DLD1 (cell line): ENCODE data around the gene ANKRD35.
"Not testable (repeated sequence)": the region's sequence is repeated elsewhere in the genome, so short reads cannot be mapped to it uniquely, and the experiment has no call there.

Experiments
- in situ Hi-C: cut with HindIII; loops from 2 replicates; pipeline ENCODE4 v1.10.0; 2017; ENCODE audit warnings: low sequenced_read_pairs

The ANKRD35 gene, protein sequence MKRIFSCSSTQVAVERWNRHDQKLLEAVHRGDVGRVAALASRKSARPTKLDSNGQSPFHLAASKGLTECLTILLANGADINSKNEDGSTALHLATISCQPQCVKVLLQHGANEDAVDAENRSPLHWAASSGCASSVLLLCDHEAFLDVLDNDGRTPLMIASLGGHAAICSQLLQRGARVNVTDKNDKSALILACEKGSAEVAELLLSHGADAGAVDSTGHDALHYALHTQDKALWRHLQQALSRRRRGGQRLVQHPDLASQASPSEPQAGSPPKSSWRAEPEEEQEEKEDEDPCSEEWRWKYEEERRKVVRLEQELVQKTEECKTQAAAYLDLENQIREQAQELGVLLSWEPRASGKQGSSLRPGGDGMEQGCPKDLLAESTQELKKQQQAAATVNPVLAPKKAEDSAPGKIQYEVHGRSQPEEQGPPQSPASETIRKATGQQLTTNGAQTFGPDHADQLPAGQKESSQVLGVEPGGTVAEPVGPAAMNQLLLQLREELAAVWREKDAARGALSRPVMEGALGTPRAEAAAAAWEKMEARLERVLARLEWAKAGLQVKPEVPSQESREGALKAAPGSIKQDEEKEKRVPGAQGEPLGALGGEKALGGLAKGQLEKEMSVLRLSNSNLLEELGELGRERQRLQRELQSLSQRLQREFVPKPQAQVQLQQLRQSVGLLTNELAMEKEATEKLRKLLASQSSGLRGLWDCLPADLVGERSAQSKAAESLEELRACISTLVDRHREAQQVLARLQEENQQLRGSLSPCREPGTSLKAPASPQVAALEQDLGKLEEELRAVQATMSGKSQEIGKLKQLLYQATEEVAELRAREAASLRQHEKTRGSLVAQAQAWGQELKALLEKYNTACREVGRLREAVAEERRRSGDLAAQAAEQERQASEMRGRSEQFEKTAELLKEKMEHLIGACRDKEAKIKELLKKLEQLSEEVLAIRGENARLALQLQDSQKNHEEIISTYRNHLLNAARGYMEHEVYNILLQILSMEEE

DNA sequence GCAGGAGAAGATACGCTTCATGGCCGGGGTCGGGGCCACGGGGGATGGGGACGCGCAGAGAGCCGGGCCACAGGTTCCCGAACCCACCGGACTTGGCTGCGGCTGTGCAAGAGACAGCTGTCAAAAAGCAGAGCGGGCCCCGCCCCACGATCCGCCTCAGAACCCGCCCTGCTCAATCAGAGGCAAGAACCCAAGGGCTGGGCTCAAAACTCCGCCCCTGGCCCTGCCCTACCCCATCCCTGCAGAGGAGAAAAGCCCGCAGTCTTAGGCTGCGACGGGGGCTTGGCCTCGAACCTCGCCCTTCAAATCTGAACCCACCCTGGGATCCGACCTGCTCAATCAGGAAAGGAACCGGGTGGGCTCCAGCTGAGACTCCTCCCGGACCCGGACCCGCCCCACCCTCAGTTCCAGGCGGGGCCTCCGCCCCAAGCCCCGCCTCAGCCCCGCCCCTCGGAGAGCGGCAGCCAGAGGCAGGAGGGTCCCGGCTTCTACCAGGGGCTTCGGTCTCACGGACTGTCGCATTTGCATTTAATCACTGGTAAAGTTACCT is at the start of gene ANKRD35:
ANKRD35 (minus strand) TSS at position 129 of the 550 bp plus-strand sequence; CDS start at position 21, 108 bp downstream.
- in situ Hi-C loops = no loop called here

DNA sequence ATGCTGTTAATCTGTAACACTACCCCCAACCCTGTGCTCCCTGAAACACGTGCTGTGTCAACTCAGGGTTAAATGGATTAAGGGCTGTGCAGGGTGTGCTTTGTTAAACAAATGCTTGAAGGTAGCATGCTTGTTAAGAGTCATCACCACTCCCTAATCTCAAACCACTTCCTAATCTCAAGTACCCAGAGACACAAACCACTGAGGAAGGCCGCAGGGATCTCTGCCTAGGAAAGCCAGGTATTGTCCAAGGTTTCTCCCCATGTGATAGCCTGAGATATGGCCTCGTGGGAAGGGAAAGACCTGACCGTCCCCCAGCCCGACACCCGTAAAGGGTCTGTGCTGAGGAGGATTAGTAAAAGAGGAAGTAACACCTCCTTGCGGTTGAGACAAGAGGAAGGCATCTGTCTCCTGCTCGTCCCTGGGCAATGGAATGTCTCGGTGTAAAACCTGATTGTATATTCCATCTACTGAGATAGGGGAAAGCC is 46.9 kb upstream of the ANKRD35 start:
- in situ Hi-C loops = not testable (repeated sequence)

DNA sequence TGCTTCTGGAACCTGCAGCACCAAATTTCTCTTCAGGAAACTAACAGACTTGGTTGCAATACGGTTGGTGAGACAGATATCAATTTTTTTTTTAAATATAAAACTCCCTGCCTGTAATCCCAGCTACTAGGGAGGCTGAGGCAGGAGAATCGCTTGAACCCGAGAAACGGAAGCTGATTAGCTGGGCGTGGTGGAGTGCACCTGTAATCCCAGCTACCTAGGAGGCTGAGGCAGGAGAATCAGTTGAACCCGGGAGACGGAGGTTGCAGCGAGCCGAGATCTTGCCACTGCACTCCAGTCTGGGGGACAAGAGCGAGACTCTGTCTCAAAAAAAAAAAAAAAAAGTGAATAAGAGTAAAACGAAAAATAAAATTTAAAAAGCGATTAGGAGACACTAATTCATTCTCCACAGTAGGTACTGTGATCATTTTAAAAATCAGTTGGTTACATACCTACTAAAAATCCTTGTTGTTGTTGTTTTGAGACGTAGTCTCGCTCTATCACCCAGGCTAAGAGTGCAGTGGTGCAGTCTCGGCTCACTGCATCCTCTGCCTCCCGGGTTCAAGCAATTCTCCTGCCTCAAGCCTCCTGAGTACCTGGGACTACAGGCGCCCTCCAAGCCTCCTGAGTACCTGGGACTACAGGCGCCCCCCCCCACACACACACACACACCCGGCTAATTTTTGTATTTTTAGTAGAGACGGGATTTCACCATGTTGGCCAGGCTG is 42.4 kb upstream of the ANKRD35 start:
- in situ Hi-C loops = no loop called here

DNA sequence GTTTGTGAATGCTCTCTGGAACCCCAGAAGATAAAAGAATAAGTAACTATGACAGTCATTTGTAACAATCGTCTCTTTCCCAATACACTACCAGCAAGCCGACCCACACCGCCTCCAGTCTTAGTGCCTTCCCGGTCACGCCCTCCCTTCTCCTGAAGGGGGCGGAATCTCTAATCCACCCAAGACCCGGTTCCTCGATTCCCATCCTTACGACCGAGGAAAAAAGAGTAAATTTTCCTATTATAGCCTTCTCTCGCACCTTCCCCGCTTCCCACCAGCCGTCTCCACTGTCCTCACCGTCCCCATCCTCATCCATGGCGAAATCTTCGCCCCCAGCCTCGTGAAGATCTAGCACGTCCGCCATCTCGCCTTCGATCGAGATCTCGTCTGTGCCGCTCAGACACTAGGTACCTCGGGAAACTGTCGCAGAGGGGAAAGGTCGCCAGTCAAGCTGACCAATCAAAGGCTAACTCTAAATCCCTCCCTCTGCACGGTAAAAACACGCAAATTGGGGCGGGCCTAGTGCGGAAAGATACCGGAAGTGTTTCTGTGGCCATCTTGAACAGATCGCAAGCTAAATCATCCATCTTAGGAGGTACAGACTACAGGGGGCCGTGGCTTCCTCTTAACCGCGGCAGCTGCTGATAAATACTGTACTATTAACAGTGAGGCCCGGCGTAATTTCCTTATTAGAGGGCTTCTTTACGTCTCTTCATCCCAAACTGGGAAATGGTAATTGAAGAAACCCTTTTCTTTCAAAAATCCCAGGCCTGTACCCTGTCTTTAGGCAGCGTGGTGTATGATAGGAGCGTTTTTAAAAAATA is 41.6 kb upstream of the ANKRD35 start, which contains the start of gene RBM8A:
RBM8A (minus strand) TSS at position 422 of the 824 bp plus-strand sequence; CDS start at position 364, 58 bp downstream.
- in situ Hi-C loops = no loop called here

DNA sequence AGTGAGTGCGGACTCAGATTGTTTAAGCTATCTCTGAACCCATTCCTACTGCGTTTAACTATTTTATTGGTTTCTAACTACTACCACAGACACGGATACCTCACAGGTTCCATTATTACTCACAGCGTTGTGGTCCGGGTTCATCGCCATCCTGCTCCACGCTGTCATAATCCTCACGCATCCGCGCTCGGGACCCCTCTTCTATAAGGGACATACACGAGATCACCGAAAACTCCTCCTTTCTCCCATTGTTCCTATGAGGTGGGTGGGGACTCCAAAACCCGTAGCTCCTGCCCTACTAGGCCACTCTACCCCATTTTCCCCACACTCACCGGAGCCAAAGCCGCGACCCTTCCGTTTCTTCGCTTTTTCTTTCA is 41.0 kb upstream of the ANKRD35 start:
- in situ Hi-C loops = no loop called here

DNA sequence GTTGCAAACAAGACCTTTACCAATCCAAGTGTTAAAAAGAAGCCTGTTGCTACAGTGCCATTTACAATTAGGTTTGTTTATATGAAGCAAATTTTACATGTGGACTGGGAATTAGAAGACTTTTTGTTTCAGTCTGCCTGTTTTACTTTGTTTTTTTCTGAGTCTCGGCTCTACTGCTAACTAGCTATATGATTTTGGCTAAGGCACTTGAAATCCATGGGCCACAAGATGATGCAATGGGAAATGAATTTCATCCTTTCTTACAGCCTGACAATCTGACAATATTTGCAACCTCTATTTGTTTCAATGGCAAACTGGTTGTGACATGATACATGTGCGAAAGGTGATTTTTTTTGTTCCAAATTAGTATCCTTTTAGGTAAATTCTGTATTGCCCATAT is 36.6 kb upstream of the ANKRD35 start:
- in situ Hi-C loops = no loop called here

DNA sequence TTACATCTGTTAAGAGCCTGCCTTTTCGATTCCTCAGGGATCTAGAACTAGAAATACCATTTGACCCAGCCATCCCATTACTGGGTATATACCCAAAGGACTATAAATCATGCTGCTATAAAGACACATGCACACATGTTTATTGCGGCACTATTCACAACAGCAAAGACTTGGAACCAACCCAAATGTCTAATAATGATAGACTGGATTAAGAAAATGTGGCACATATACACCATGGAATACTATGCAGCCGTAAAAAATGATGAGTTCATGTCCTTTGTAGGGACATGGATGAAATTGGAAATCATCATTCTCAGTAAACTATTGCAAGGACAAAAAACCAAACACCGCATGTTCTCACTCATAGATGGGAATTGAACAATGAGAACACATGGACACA is 34.6 kb upstream of the ANKRD35 start:
- in situ Hi-C loops = not testable (repeated sequence)

DNA sequence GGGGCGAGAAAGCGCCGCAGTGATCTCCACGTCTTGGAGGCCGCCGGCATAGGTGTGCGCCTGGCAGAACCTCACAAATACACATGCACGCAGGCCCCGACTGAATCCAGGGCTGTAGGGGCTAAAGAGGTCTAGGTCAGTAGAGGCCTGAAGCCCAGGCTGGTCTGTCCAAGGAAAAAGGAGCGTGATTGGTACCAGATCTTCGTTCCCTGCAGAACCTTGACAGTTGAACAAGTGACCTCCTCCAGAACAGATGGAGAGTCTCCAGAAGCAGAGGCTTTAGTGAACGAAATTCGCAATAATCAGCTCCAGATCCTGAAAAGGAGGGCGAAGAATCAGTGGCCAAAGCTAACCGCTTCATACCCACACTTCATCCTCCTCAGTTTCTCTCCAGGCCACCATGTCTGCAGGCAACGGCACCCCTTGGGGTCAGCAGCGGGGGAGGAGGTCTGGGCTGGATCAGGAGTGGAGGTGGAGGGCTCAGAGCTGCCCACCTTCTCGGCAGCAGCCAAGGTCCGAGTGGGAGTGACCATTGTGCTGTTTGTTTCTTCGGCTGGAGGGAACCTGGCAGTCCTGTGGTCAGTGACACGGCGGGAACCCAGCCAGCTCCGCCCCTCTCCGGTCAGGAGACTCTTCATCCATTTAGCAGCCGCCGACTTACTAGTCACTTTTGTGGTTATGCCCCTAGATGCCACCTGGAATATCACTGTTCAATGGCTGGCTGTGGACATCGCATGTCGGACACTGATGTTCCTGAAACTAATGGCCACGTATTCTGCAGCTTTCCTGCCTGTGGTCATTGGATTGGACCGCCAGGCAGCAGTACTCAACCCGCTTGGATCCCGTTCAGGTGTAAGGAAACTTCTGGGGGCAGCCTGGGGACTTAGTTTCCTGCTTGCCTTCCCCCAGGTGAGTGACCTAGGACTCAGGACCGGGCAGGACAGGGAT is 33.6 kb upstream of the ANKRD35 start:
- in situ Hi-C loops = no loop called here

DNA sequence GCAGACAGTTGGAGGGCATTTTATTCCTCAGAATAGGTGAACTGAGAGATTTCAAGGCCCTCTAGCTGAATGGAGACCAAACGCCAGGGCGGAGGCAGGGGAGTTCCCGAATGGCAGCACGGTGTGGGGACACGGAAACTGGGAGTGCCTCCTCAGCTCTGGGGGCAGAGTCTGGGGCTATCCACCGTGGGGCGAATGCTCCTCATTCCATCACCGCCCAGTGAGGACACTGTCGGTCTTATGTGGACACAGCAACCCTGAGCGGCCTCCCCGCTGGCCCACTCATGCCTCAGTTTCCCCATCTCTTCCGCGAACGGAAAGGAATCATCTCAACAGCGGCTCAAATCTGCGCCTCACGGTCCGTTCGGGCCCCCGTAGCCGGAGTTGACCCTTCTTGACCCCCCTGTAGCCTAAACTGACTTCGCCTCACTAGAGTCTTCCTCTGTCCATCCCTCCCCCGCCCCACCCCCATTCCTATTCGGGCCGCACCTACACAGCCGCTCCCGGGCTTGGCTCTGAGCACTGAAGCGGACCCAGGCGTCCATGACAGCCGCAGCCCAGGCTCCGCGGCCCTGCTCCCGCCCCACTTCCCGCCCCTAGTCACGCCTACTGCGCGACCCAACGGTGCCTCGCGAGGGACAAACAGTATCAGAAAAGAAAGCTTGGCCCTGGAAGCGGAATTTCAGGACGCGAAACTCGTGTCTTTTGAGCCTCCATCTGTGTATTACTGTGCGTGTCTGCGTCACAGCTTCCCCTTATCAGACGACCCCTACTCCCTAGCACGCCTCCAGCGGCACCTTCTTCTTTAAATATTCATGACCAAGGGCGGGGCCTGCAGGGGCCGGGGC is 32.7 kb upstream of the ANKRD35 start, which contains the start of gene PEX11B:
PEX11B (minus strand) TSS at position 574 of the 848 bp plus-strand sequence; CDS start at position 545, 29 bp downstream.
- in situ Hi-C loops = no loop called here

DNA sequence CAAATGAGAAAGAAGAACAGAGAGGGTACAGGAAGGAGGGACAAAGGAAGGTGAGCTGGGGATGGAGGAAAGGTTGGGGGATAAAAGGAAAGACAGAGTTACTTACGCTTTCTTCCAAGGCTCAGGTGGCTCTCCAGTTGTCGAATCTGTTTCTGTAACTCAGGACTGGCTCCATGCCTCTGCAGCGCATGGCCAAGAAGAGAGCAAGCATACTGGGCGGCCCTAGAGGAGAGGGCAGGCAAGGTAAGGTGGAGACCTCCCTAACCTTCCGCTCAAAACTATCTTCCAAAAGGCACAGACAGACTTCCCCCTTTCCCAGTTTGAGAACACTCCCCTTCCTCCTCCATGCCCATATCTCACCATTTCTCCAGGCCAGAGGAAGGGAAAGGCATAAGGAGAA is 31.9 kb upstream of the ANKRD35 start:
- in situ Hi-C loops = no loop called here

DNA sequence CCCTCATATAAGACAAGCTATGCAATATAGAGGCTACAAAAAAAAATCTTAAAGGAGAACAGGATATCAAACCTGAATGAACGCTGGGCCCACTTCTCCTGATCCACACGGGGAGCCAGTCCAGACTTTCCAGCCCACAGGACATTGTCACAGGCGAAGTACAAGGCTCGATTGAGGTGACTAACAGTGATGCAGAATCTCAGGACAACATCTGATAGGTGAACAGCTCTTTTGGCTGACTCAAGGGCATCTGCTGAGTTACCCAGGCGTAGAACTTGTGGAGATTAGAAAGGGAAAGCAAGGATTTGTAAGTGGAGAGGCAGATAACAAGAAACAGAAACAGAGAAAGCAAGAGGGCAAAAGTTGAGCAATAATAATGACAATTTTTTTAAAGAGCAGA is 31.1 kb upstream of the ANKRD35 start:
- in situ Hi-C loops = no loop called here

DNA sequence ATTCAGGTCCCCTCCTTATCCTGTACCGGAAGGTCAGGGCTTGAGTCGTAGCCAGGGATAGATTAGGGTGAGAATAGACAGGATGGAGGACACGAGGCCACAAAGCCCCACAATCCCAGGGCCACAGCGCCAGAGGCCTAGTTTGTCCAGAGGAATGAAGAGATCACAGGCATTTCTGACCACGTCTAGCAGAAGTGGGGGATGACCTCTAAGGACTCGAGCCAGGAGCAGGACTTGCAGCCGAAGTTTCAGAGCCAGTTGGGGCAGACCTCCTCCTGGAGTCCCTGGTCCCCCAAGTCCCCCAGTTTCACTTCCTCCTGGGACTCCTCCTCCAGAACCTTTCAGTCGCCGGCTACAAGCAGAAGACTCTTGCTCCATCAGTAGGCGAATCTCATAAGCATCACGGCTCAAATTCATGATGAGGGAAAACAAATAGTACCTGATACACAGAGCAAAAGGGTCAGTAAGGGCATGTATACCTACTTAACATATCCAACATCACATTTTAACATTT is 26.5 kb upstream of the ANKRD35 start:
- in situ Hi-C loops = no loop called here

DNA sequence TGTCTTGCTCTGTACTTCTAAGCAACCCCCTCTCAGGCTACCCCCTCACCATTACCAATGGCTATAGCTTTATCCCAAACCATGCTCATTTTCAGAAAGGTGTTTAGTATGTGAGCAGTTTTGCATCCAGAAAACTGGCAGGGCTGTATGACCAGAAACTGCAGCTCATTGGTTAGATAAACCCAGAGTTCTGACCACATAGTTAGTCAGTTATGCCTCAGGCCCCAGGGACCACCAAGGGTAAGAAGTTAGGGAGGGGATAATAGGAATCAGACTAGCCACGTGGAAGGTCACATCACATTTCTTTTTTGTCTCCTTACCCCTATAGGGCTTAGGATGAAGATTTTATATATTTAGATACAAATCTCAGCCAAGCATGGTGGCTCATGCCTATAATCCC is 23.0 kb upstream of the ANKRD35 start:
- in situ Hi-C loops = no loop called here

DNA sequence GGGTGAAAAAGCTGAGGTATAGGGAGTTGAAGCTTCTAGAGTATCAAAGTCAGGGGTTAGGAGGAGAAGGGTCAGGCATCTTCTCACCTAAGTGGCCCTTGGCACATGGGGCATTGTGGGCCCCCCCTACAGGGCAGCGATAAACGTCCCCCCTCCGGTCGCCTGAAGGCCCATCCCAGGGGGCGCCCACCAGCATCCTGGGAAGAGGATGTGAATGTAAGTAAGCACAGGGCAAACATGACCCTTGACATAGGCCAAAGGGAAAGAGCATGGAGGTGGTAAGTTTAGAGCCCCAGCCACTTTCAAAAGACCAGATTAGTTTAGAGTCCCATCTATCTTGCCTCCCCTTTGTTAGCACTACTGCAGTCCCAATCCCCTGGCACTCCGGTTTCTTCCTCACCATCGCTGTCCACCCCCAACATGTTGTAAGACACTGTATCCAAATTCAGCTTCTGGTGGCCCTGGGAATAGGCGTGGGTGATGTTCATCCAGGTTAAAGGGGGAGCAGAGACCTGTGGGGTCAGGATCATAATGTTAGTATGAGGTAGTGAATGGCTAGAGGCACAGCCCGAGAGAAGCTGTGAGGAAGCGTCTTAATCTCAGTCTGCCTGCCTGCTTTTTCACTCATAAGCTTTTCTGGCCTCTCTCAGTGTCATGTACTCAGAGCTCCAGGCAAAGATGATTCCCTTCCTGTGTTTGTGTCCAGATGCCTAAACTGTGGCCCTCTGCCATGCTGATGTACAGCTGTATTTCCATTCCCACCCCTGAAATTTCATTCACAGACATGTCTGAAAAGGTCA is 21.5 kb upstream of the ANKRD35 start:
- in situ Hi-C loops = no loop called here

DNA sequence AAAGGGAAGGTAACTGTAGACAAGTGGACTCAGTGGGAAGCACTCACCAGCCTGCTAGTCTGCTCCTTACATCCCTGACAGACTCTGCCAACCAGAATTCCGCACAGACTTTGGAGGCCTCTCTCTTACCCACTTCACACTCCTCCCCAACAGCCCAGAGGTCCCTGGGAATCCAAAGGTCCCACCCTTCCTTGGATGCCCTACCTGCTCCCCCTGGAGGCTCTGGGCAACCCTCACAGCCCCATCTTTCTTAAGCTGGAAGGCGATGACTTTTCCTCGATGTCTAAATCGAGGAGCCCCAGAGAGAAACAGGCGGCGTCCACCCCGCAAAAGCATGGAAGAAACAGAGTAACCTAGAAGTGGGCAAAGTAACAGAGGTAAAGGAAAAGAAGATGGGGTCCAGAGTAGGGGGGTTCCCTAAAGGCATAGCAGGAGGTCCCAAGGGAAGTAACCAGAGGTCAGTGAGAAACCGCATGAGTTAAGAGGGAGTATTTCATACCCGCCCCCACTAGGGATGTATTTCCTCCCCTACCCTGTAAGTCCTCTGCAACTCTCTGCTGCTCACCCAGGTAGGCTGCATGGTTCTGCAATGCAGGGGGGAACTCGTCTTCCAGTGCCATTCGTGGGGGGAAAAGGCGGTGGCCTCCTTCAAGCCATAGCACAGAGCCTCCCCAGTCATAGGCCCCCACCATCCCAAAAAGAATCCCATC is 15.8 kb upstream of the ANKRD35 start:
- in situ Hi-C loops = no loop called here

DNA sequence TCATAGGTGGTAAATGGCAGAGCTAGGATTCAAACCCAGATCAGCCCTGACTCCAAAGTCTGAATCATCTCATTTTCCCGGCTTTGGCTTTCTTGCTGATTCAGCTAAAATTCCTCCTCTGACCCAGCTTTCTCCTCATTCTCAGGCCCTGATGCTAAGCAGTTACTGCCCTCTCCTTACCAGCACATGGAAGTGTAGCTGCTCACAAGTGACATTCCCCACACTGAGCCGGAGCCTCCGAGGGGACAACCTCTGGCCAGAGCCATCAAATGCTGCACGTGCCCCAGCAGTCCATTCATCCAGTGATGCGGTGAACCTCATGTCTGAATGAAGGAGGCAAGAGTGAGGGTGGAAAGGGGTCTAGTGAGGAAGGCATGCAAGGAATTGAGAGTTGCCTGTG is 13.1 kb upstream of the ANKRD35 start:
- in situ Hi-C loops = no loop called here
